Progenitor cell of endocrine pancreas (in vitro differentiated cells): ENCODE data around the gene EEF2K. TPM values are rescaled to one million over a fixed set of nuclear protein-coding genes. Genes with fewer than 3 reads are reported as not detected.

ENCODE experiments used
- DNase-seq: peaks from one replicate; pipeline ENCODE4 v3.0.0; 2021; ENCODE audit warnings: low spot score; ENCODE audit not compliant: unreplicated experiment
- H3K27ac Mint-ChIP-seq: 2 replicates; pipeline ENCODE4 v1.8.0; 2021; ENCODE audit warnings: mild to moderate bottlenecking, moderate library complexity, mixed read lengths
- H3K27me3 Mint-ChIP-seq: 2 replicates; pipeline ENCODE4 v1.8.0; 2021; ENCODE audit warnings: mixed read lengths
- H3K36me3 Mint-ChIP-seq: 2 replicates; pipeline ENCODE4 v1.8.0; 2022; ENCODE audit warnings: mixed read lengths; ENCODE audit not compliant: insufficient read depth
- H3K4me1 Mint-ChIP-seq: 2 replicates; pipeline ENCODE4 v1.8.0; 2021; ENCODE audit warnings: low read depth, mixed read lengths
- H3K4me3 Mint-ChIP-seq: 2 replicates; pipeline ENCODE4 v1.8.0; 2021; ENCODE audit warnings: low read depth, mild to moderate bottlenecking, moderate library complexity, mixed read lengths
- H3K9me3 Mint-ChIP-seq: 2 replicates; pipeline ENCODE4 v1.8.0; 2021; ENCODE audit warnings: low read depth, mixed read lengths
- CTCF ChIP-seq: fragments of 200-600 bp; sonication (generic); IDR thresholded peaks from one replicate; pipeline ENCODE4 v1.5.0; 2021; ENCODE audit warnings: antibody characterized with exemption, mild to moderate bottlenecking; ENCODE audit not compliant: unreplicated experiment
- total RNA-seq: library from RNA; stranded (reverse); gene quantifications from 2 replicates; pipeline ENCODE4 v1.2.1, GENCODE V29; 2021

The EEF2K gene
- total RNA-seq, 1 donor from 2014 or later = 15.4 TPM

- H3K36me3 Mint-ChIP-seq = peaks cover 8% of the 10 kb centered on the region
- no peak overlapping the region for H3K27ac Mint-ChIP-seq
- TF ChIP-seq CTCF = no peak
- H3K27me3 Mint-ChIP-seq = no peaks in the 10 kb centered on the region
- H3K9me3 Mint-ChIP-seq = no peaks in the 10 kb centered on the region
- H3K4me1 Mint-ChIP-seq = no peaks in the 10 kb centered on the region
- no peak overlapping the region for H3K4me3 Mint-ChIP-seq
- no peak for DNase-seq
Observed at GRCh38 chr16:22272870-22273650, 67.0 kb downstream of the EEF2K start.

GRCh38 chr16:22274916-22275315 lies 68.8 kb downstream of the EEF2K start:
- no peak overlapping the region for H3K4me3 Mint-ChIP-seq
- no peak for DNase-seq
- H3K9me3 Mint-ChIP-seq = no peaks in the 10 kb centered on the region
- no peak overlapping the region for H3K27ac Mint-ChIP-seq
- no peak for TF ChIP-seq CTCF
- H3K36me3 Mint-ChIP-seq = peaks cover 8% of the 10 kb centered on the region
- no peaks in the 10 kb centered on the region for H3K27me3 Mint-ChIP-seq
- no peaks in the 10 kb centered on the region for H3K4me1 Mint-ChIP-seq

- H3K4me1 Mint-ChIP-seq = no peaks in the 10 kb centered on the region
- no peaks in the 10 kb centered on the region for H3K27me3 Mint-ChIP-seq
- peaks cover 14% of the 10 kb centered on the region for H3K36me3 Mint-ChIP-seq
- H3K27ac Mint-ChIP-seq = no peak overlapping the region
- no peak for DNase-seq
- no peak for TF ChIP-seq CTCF
- H3K4me3 Mint-ChIP-seq = no peak overlapping the region
- H3K9me3 Mint-ChIP-seq = no peaks in the 10 kb centered on the region
Observed at GRCh38 chr16:22278441-22279230, 72.6 kb downstream of the EEF2K start.

GRCh38 chr16:22282254-22282892 lies 76.3 kb downstream of the EEF2K start:
- H3K27me3 Mint-ChIP-seq = no peaks in the 10 kb centered on the region
- H3K9me3 Mint-ChIP-seq = no peaks in the 10 kb centered on the region
- H3K4me3 Mint-ChIP-seq = no peak overlapping the region
- no peak overlapping the region for H3K27ac Mint-ChIP-seq
- no peak for DNase-seq
- no peak for TF ChIP-seq CTCF
- H3K4me1 Mint-ChIP-seq = no peaks in the 10 kb centered on the region
- H3K36me3 Mint-ChIP-seq = peaks cover 24% of the 10 kb centered on the region

- Mint-ChIP-seq H3K27ac (no peak overlapping the region), H3K4me3 (no peak overlapping the region), H3K27me3 (no peaks in the 10 kb centered on the region), H3K9me3 (no peaks in the 10 kb centered on the region), H3K36me3 (peaks cover 21% of the 10 kb centered on the region), H3K4me1 (no peaks in the 10 kb centered on the region)
- DNase-seq = no peak
- no peak for TF ChIP-seq CTCF
Observed at GRCh38 chr16:22284637-22285036, 78.6 kb downstream of the EEF2K start.
